Measurements from ENCODE around the gene FCRLA.
"Not testable (repeated sequence)": the region's sequence is repeated elsewhere in the genome, so short reads cannot be mapped to it uniquely, and the experiment has no call there.

Gene FCRLA

GRCh38 chr1:161707503-161707902, 474 bp downstream of the FCRLA start:
- DNase-seq, result no peak

- no peak for DNase-seq
These were observed 2.3 kb downstream of the FCRLA start for GRCh38 chr1:161709373-161709772.

DNA sequence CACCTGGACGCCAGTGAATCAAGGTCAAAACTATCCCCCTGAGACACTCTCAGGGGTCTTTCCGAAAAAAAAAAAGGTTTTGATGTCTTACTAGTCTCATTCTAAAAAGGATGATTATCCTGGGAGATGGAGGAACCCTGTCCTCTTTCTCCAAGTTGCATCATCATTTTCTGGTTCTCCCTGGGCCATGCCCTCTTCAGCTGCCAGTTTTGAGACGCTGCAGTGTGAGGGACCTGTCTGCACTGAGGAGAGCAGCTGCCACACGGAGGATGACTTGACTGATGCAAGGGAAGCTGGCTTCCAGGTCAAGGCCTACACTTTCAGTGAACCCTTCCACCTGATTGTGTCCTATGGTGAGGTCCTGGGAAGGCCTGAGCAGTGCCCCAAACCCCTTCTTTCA, 3.5 kb downstream of the FCRLA start:
- no peak for DNase-seq

- no peak for DNase-seq
These were observed 11.7 kb downstream of the FCRLA start for GRCh38 chr1:161718559-161719324.

DNA sequence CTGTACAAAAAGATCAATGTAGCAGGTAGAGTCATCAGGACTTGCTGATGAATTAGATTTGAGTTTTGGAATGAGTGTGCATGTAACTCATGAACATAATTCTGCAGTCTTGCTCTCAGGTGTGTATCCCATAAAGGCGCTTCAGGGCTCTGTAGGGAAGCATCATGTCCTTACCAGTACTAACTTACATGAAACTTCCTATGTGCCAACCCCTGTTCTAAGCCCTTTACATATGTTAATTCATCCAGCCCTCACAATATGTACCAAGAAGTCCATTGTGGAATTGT, 12.2 kb downstream of the FCRLA start:
- DNase-seq, result no peak

GRCh38 chr1:161720422-161720821, 13.4 kb downstream of the FCRLA start:
- DNase-seq, result no peak

- no peak for DNase-seq
These were observed 14.1 kb downstream of the FCRLA start, which contains the start of gene FCRLB for GRCh38 chr1:161720956-161721737. TSS of gene FCRLB (plus strand) at chr1:161721544. CDS start at chr1:161722673, 1,129 bp downstream.

- no peak for DNase-seq
These were observed 14.8 kb downstream of the FCRLA start for GRCh38 chr1:161721738-161722343.

DNA sequence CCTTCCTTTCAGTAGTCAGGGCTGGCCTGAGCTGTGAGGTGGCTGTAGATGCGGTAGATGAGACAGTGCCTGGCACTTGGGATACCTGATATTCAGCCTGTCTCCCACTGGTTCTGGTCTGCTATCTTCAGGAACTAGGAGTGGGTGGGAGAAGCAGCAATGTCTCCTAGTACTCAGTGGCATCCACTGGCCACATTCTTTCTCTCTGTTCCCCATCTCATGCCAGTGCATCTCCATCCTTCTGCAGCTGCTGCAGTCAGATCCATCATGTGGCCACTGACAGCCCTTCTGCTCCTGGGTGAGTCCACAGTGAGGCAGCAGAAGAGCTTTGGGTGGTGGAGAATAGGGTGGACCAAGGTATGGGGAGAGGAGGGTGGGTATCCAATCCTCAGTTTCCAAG, 15.4 kb downstream of the FCRLA start:
- DNase-seq, result no peak

DNA sequence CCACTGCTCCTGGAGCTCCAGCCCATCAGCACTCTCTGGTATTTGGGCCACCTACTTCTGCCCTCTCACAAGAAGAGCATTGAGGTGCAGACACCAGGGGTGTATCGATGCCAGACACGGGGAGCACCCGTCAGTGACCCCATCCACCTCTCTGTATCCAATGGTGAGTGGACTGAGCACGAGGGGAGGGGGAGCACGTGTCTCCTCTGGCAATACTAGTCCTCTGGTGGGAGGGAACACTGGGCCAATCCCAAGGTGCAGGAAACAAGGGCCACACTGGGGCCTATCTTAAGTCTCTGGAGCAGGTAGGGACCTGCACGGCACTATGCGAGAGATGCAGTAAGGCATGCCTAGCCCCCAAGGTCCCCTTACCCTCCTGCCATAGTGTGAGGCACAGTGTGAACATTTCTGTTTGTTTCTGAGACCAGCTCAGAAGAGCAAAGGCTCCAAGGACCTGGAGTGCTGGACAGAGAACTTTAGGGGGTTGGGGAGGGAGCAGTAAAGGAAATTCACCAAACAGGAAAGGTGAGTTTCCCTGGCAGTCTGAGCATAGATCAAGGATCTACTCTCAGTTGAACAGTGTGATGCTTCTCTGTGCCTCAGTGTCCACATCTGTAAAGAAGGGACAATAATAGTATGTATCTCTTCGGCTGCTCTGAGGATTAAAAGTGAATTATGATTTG, 16.6 kb downstream of the FCRLA start:
- DNase-seq, result no peak

DNA sequence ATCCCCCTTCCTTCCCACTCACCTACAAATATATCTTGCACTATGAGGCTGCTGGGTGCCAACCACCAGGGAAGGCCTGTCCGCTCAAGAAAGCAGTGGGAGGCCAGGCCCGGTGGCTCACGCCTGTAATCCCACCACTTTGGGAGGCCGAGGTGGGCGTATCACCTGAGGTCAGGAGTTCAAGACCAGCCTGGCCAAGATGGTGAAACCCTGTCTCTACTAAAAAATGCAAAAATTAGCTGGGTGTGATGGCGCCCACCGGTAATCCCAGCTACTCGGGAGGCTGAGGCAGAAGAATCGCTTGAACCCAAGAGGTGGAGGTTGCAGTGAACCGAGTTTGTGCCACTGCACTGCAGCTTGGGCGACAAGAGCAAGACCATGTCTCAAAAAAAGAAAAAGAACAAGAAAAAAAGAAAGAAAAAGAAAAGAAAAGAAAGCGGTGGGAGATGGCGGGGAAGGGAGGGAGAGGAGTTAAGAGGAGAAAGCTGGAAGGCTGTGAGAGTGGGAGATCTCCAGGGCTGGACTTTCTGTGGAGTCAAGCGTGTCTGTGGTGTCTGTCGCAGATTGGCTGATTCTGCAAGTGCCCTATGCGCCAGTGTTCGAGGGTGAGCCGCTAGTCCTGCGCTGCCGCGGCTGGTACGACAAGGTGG, 18.4 kb downstream of the FCRLA start:
- not testable (repeated sequence) for DNase-seq

DNA sequence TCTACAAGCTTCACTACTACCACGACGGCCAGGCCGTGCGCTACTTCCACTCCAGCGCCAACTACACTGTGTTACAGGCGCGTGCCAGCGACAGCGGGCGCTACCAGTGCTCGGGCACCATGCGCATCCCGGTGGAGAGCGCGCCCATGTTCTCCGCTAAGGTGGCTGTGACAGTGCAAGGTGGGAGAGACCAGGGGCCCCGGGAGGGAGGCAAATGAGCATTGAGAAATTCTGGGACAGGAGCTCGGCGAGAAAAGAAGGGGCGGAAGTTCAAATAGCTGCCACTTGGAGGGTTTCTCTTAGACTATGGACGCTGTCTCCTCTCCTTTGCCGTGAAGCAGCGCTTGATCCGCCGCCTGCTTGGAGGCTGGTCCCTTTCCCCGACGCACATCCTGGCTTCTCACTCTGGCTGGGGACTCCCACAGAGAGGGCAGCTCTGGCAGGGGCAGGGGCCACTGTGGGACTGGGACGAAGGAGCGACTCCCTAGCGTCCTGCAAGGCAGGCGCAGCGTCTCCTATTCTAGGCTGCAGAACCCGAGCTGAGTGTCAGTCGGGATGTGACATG, 19.0 kb downstream of the FCRLA start:
- DNase-seq, result peak; percentile 26

- peak; percentile 63 for DNase-seq
These were observed 19.6 kb downstream of the FCRLA start for GRCh38 chr1:161726473-161727255.

DNA sequence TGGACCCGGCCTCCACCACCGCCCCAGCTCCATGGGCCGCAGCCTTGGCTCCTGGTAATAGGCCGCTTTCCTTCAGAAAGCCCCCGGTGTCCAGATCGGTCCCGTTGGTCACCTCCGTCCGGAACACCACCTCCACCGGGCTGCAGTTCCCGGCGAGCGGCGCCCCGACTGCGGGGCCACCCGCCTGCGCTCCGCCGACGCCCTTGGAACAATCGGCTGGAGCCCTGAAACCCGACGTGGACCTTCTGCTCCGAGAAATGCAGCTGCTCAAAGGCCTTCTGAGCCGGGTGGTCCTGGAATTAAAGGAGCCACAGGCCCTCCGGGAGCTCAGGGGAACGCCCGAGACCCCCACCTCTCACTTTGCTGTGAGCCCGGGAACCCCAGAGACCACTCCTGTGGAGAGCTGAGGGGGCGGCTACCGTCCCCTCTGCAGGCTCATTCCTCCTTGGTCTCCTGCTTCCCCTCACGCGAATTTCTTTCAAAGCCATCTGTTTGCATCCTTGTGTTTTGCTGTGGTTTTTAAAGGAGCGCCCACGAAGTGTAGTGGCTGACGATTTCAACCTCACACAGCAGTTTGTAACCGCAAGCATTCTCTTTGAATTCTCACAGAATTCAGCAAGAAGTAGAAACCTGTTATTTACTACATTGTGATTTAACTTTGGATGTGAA, 20.4 kb downstream of the FCRLA start:
- DNase-seq, result no peak

GRCh38 chr1:161728376-161729226, 21.6 kb downstream of the FCRLA start:
- no peak for DNase-seq

DNA sequence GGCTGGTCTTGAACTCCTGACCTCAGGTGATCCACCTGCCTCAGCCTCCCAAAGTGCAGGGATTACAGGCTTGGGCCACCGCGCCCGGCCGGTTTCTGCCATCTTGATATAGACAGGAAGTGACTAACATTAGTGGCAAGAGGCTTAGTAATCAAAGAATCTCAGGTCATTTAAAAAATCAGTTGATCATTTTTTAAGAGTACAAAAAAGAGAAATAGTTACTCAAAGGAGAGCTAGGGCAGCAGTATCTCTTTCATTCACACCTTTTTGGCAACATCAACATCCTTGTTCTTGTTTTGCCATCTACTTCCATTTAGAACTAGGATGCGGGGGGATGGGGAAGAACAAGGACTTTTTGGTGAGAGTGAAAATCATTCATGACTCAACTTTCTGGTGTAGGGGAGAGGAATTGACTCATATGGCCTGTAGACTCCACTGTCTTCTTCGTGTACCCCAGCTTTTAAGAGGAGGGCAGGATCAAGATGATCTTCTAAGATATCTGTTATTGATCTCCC, 23.1 kb downstream of the FCRLA start:
- no peak for DNase-seq

GRCh38 chr1:161731241-161731640, 24.2 kb downstream of the FCRLA start:
- no peak for DNase-seq

- no peak for DNase-seq
These were observed 25.1 kb downstream of the FCRLA start for GRCh38 chr1:161731981-161732718.

GRCh38 chr1:161733526-161733925, 26.5 kb downstream of the FCRLA start:
- DNase-seq, result no peak

All from stimulated activated CD4-positive, alpha-beta T cell treated with anti-CD3 and anti-CD28 coated beads, Interleukin-12 subunit alpha, Interleukin-12 subunit beta, amount 100 ng/mL, for 4 hours (primary cell).